GM23248 (cell line): ENCODE data around the gene TBXT. TPM values are rescaled to one million over a fixed set of nuclear protein-coding genes. Genes with fewer than 3 reads are reported as not detected.

Source experiments
- DNase-seq: peaks from one replicate; pipeline ENCODE4 v3.0.0-alpha.2; 2015
- H2AFZ ChIP-seq: fragments of 200-600 bp; sonication (generic); 2 replicates; pipeline ENCODE4 v1.6.1; 2016; ENCODE audit warnings: antibody characterized with exemption
- H3F3A ChIP-seq: fragments of 200-600 bp; sonication (generic); 2 replicates; pipeline ENCODE4 v1.6.1; 2016; ENCODE audit warnings: mild to moderate bottlenecking, antibody characterized with exemption, mixed run types; ENCODE audit not compliant: insufficient read depth
- H3K27ac ChIP-seq: fragments of 200-600 bp; sonication (generic); 2 replicates; pipeline ENCODE4 v1.5.1; 2016; ENCODE audit warnings: mild to moderate bottlenecking
- H3K27me3 ChIP-seq: fragments of 200-600 bp; sonication (generic); replicated peaks from 2 replicates; pipeline ENCODE4 v1.6.1; 2016; ENCODE audit warnings: mild to moderate bottlenecking; ENCODE audit not compliant: insufficient read depth
- H3K36me3 ChIP-seq: fragments of 200-600 bp; sonication (generic); 2 replicates; pipeline ENCODE4 v1.6.1; 2016; ENCODE audit warnings: low read depth, mild to moderate bottlenecking
- H3K4me1 ChIP-seq: fragments of 200-600 bp; sonication (generic); 2 replicates; pipeline ENCODE4 v1.6.1; 2016; ENCODE audit warnings: mild to moderate bottlenecking; ENCODE audit not compliant: insufficient read depth
- H3K4me2 ChIP-seq: fragments of 200-600 bp; sonication (generic); one replicate; pipeline ENCODE4 v1.6.1; 2016; ENCODE audit warnings: mild to moderate bottlenecking; ENCODE audit not compliant: unreplicated experiment
- H3K4me3 ChIP-seq: fragments of 200-600 bp; sonication (generic); 2 replicates; pipeline ENCODE4 v1.5.1; 2016; ENCODE audit warnings: mild to moderate bottlenecking
- H3K79me2 ChIP-seq: fragments of 200-600 bp; sonication (generic); 2 replicates; pipeline ENCODE4 v1.6.1; 2016; ENCODE audit warnings: mild to moderate bottlenecking; ENCODE audit not compliant: insufficient read depth
- H3K9ac ChIP-seq: fragments of 200-600 bp; sonication (generic); 2 replicates; pipeline ENCODE4 v1.6.1; 2016; ENCODE audit warnings: mild to moderate bottlenecking
- H3K9me2 ChIP-seq: fragments of 200-600 bp; sonication (generic); 2 replicates; pipeline ENCODE4 v1.6.1; 2016; ENCODE audit warnings: mixed run types, mild to moderate bottlenecking, moderate library complexity; ENCODE audit not compliant: insufficient read depth
- H3K9me3 ChIP-seq: fragments of 200-600 bp; sonication (generic); one replicate; pipeline ENCODE4 v1.6.1; 2017; ENCODE audit warnings: low read depth
- H4K20me1 ChIP-seq: fragments of 200-600 bp; sonication (generic); 2 replicates; pipeline ENCODE4 v1.6.0; 2016; ENCODE audit not compliant: insufficient read depth
- EZH2 ChIP-seq: fragments of 200-600 bp; sonication (generic); IDR thresholded peaks from 2 replicates; pipeline ENCODE4 v1.6.1; 2018; ENCODE audit warnings: antibody characterized with exemption, mild to moderate bottlenecking; ENCODE audit not compliant: insufficient read depth, poor library complexity, severe bottlenecking
- EZH2phosphoT487 ChIP-seq: fragments of 200-600 bp; sonication (generic); IDR thresholded peaks from 2 replicates; pipeline ENCODE4 v1.6.1; 2018; ENCODE audit warnings: antibody characterized with exemption, moderate library complexity, mild to moderate bottlenecking, low read depth; ENCODE audit not compliant: insufficient read depth
- WGBS, 2 experiments: methylation state at CpG; one replicate each; pipeline ENCODE4 v1.1.6; 2015 to 2017; ENCODE audit warnings: low lambda C conversion rate in 2 of 2, low coverage in 1 of 2; ENCODE audit errors: missing lambda C conversion rate in 2 of 2; 5-methylcytosine and 5-hydroxymethylcytosine counted together
- in situ Hi-C: fragments of 300-500 bp; cut with MboI; formaldehyde crosslinking; loops from 2 replicates; pipeline ENCODE4 v1.15.0; 2020
- polyA plus RNA-seq: library from polyadenylated mRNA; unstranded; fragments of >200 nt; fragmentation: Nextera tagmentation; extraction: Ambion mirVana; gene quantifications from 2 replicates; pipeline ENCODE4 v1.2.1, GENCODE V29; 2016
- total RNA-seq: library from RNA; depleted of rRNA; stranded (reverse); fragments of >200 nt; shearing (Covaris generic); gene quantifications from 2 replicates; pipeline ENCODE4 v1.2.3, GENCODE V29; 2014

Gene TBXT
- total and polyA plus RNA-seq, 2 experiments from 2014 or later = not detected

DNA sequence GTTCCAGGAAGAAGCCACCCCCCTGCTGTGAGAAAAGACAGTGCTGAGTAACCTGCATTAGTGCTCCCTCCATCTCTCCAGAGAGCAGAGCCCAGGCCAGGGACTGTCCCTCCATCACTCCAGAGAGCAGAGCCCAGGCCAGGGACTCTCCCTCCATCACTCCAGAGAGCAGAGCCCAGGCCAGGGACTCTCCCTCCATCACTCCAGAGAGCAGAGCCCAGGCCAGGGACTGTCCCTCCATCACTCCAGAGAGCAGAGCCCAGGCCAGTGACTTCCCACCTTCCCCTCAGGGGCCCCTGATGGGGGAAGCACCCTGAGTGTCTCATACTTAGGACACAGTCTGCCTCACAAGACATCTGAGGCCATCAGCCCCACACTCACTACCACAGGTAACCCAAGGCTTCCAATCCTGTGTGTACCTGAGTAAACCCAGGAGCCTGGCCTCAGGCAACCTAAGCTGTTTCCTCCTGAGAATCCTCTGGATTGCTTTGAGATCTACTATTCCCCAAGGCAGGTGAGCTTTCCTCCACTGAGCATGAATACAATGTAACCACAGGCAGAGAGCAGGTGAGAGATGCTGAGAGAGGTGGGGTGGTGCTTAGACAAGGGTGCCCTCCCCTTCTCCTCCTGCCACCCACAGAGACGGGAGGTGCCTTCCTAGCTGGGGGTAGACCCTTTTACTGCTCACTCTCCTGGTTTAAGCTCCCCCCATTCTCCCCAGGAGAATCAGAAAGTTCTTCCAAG is 4.9 kb downstream of the TBXT start:
- Histone ChIP-seq H3K9ac (no peak overlapping the region), H3K4me2 (no peak overlapping the region), H3K27me3 (peaks cover 31% of the 10 kb centered on the region), H3K9me3 (no peaks in the 10 kb centered on the region), H3K27ac (no peak overlapping the region), H3K4me1 (no peaks in the 10 kb centered on the region), H3K4me3 (no peak overlapping the region), H3K79me2 (no peaks in the 10 kb centered on the region), H3F3A (no peaks in the 10 kb centered on the region), H4K20me1 (no peaks in the 10 kb centered on the region), H3K36me3 (no peaks in the 10 kb centered on the region), H3K9me2 (no peaks in the 10 kb centered on the region), H2AFZ (no peak overlapping the region)
- TF ChIP-seq EZH2phosphoT487 = no peak
- TF ChIP-seq EZH2 = no peak
- WGBS, 2 experiments = 0 to 6% methylated on average over 1 of the region's 1 CpG
- no peak for DNase-seq
- in situ Hi-C loops = no loop called here

DNA sequence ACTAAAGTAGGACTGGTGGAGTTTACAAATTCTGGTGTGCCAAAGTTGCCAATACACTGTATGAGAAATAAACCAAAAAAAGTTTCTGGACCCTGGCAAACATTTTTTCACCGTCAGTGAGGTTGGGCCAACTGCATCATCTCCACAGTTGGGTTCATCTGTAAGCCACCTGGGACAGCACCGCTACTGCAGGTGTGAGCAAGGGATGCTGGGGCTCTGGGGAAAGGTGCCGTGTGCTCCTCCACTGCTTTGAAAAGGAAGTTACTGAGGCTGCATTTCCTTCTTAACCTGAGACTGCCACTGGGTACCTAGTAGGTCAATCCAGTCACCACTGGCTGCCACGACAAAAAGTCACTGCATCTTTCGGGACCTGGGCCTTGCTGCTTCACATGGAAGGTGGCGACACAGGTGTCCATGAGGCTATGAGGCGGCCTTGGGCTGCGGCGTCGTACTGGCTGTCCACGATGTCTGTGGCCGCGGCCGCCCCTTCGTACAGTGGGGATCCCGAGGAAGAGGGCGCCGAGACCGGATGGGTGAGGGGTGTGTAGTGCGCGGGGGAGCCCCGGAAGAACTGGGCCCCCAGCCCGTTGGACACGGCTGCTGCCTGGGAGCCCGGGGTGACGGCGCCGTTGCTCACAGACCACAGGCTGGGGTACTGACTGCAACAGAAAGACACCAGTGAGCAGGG is 9.6 kb downstream of the TBXT start:
- no peak overlapping the region for H3K27ac ChIP-seq
- H3K9me3 ChIP-seq = no peaks in the 10 kb centered on the region
- H3K9me2 ChIP-seq = no peaks in the 10 kb centered on the region
- WGBS, 2 experiments = 60 to 62% methylated on average over 23 to 28 of the region's 28 CpGs
- no peak overlapping the region for H3K9ac ChIP-seq
- DNase-seq = no peak
- no peaks in the 10 kb centered on the region for H4K20me1 ChIP-seq
- no peaks in the 10 kb centered on the region for H3K79me2 ChIP-seq
- no peaks in the 10 kb centered on the region; the same call in 1 of the 2 replicates for H3K27me3 ChIP-seq
- H3F3A ChIP-seq = no peaks in the 10 kb centered on the region
- TF ChIP-seq EZH2phosphoT487 (no peak), EZH2 (no peak)
- H3K4me2 ChIP-seq = no peak overlapping the region
- no peak overlapping the region for H2AFZ ChIP-seq
- in situ Hi-C loops = no loop called here
- no peak overlapping the region for H3K4me3 ChIP-seq
- H3K36me3 ChIP-seq = no peaks in the 10 kb centered on the region
- H3K4me1 ChIP-seq = no peaks in the 10 kb centered on the region

DNA sequence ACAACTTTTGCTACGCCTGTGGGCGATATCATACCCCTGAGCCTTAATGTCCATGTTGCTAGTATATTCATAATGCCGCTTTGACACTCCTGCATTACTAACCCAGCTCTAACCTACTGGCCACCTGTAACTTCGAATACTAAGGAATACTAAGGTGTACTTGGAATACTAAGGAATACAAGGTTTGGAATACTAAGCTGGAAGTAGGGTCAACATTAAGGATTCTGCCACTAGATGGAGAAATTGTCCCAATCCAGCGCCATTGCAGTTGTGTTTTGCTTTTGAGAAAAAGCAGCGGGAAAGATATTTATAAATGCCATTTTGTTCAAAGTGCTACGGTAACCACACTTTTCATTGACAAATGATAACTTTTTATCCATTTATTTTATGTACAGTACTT is 10.7 kb downstream of the TBXT start:
- H3K9me2 ChIP-seq = no peaks in the 10 kb centered on the region
- WGBS, 2 experiments = 20 to 28% methylated on average over 7 of the region's 7 CpGs
- TF ChIP-seq EZH2phosphoT487 = no peak
- H3K9me3 ChIP-seq = no peaks in the 10 kb centered on the region
- peak; percentile 26 for DNase-seq
- no peaks in the 10 kb centered on the region; the same call in 1 of the 2 replicates for H3K27me3 ChIP-seq
- H3K79me2 ChIP-seq = no peaks in the 10 kb centered on the region
- no peak overlapping the region for H3K4me2 ChIP-seq
- no peak overlapping the region for H2AFZ ChIP-seq
- H3K9ac ChIP-seq = no peak overlapping the region
- in situ Hi-C loops = no loop called here
- H4K20me1 ChIP-seq = no peaks in the 10 kb centered on the region
- H3K27ac ChIP-seq = no peak overlapping the region
- no peak overlapping the region for H3K4me3 ChIP-seq
- H3K4me1 ChIP-seq = no peaks in the 10 kb centered on the region
- H3F3A ChIP-seq = no peaks in the 10 kb centered on the region
- no peaks in the 10 kb centered on the region for H3K36me3 ChIP-seq

DNA sequence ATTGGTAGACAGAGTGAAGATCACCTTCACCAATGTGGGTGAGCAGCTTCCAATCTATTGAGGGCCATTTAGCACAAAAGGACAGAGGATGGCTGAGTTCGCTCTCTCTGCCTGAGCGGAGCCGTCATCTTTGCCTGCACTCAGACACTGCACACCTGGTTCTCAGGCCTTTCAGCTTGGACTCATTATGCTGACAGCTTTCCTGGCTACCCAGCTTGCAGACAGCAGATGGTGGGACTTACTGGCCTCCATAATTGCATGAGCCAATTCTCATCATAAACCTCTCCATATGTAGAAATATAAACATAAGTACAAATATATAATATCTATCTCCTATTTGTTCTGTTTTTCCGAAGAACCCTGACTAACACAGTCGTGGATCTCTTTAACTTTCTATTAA is 13.7 kb downstream of the TBXT start:
- Histone ChIP-seq H2AFZ (no peak overlapping the region), H3K9ac (no peak overlapping the region), H3K36me3 (no peaks in the 10 kb centered on the region), H3K4me1 (no peaks in the 10 kb centered on the region), H3K4me3 (no peak overlapping the region), H3K4me2 (no peak overlapping the region), H3K27me3 (no peaks in the 10 kb centered on the region; the same call in 1 of the 2 replicates), H3K79me2 (no peaks in the 10 kb centered on the region), H3K27ac (no peak overlapping the region), H3K9me2 (no peaks in the 10 kb centered on the region), H3F3A (no peaks in the 10 kb centered on the region), H3K9me3 (no peaks in the 10 kb centered on the region), H4K20me1 (no peaks in the 10 kb centered on the region)
- TF ChIP-seq EZH2phosphoT487 (no peak), EZH2 (no peak)
- in situ Hi-C loops = no loop called here
- DNase-seq = no peak
- 11 to 18% methylated on average over 5 of the region's 5 CpGs for WGBS, 2 experiments
